ENCODE measurements around the gene SLX4IP.
A peak's percentile ranks its signal among the peaks of the same experiment; 100 is the strongest.
"Not testable (repeated sequence)": the region's sequence is repeated elsewhere in the genome, so short reads cannot be mapped to it uniquely, and the experiment has no call there.

Gene SLX4IP

GRCh38 chr20:10617549-10618133 lies 182.5 kb downstream of the SLX4IP start:
- not testable (repeated sequence) for H3K27me3 ChIP-seq (ENCODE audit: insufficient read depth, low read length); H3K4me3 ChIP-seq (ENCODE audit: low read depth, low read length)

DNA sequence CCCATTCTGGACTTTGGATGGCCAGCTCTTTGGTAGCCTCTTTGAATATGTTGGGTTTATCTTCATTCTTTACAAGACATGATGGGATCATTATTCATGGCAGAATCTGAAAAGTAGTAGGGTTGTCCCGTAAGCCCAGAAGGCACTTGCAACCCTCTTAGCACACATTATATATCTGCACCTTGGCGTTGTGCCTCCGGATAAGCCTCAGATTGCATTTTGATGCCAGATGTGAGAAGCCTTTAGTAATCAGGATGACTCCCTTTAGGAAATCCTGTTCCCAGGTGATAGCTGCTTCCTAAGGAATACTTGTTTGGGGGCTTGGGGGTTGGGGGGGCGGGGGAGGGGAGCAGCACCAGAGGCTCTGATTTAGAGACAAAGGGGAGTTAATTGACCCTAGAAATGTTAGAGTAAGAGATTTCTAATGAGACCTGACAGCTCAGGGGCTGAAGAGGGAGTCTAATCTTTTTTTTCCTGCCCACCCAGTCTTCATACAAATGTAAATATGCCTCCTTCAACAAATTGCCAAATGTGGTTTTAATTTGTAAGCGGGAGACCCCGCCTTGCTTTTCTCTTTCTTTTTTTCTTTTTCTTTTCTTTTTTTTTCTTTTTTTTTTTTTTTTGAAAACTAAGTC lies 183.6 kb downstream of the SLX4IP start:
- Histone ChIP-seq H3K36me3 (ENCODE audit: insufficient read depth, low read length) (no peaks in the 10 kb centered on the region), H3K27ac (ENCODE audit: low read depth, low read length) (peak overlapping the region; percentile 59), H3K4me3 (ENCODE audit: low read depth, low read length) (no peak overlapping the region), H2AFZ (ENCODE audit: low read length, unreplicated experiment) (no peak overlapping the region), H3K79me2 (ENCODE audit: control insufficient read depth, insufficient read depth, low read length, unreplicated experiment) (no peaks in the 10 kb centered on the region), H3K27me3 (ENCODE audit: insufficient read depth, low read length) (no peaks in the 10 kb centered on the region), H3K4me1 (ENCODE audit: control insufficient read depth, insufficient read depth, low read length, unreplicated experiment) (peaks cover 18% of the 10 kb centered on the region)

More at GRCh38 chr20:10617549-10618133, 182.5 kb downstream of the SLX4IP start:
- H3K79me2 ChIP-seq (ENCODE audit: control insufficient read depth, insufficient read depth, low read length, unreplicated experiment); H3K36me3 ChIP-seq (ENCODE audit: insufficient read depth, low read length); H3K27ac ChIP-seq (ENCODE audit: low read depth, low read length); H2AFZ ChIP-seq (ENCODE audit: low read length, unreplicated experiment): not testable (repeated sequence)
- peaks cover 16% of the 10 kb centered on the region for H3K4me1 ChIP-seq (ENCODE audit: control insufficient read depth, insufficient read depth, low read length, unreplicated experiment)

- Histone ChIP-seq H3K4me3 (ENCODE audit: low read depth, low read length) (no peak overlapping the region), H3K79me2 (ENCODE audit: control insufficient read depth, insufficient read depth, low read length, unreplicated experiment) (no peaks in the 10 kb centered on the region), H3K4me1 (ENCODE audit: control insufficient read depth, insufficient read depth, low read length, unreplicated experiment) (peaks cover 18% of the 10 kb centered on the region), H2AFZ (ENCODE audit: low read length, unreplicated experiment) (no peak overlapping the region), H3K27me3 (ENCODE audit: insufficient read depth, low read length) (no peaks in the 10 kb centered on the region), H3K27ac (ENCODE audit: low read depth, low read length) (peak overlapping the region; percentile 59), H3K36me3 (ENCODE audit: insufficient read depth, low read length) (no peaks in the 10 kb centered on the region)
These were observed 184.3 kb downstream of the SLX4IP start for GRCh38 chr20:10619427-10619826.

- Histone ChIP-seq H3K4me3 (ENCODE audit: low read depth, low read length) (no peak overlapping the region), H3K36me3 (ENCODE audit: insufficient read depth, low read length) (no peaks in the 10 kb centered on the region), H3K4me1 (ENCODE audit: control insufficient read depth, insufficient read depth, low read length, unreplicated experiment) (peaks cover 18% of the 10 kb centered on the region), H3K27me3 (ENCODE audit: insufficient read depth, low read length) (no peaks in the 10 kb centered on the region), H3K27ac (ENCODE audit: low read depth, low read length) (no peak overlapping the region), H2AFZ (ENCODE audit: low read length, unreplicated experiment) (no peak overlapping the region), H3K79me2 (ENCODE audit: control insufficient read depth, insufficient read depth, low read length, unreplicated experiment) (no peaks in the 10 kb centered on the region)
These were observed 186.0 kb downstream of the SLX4IP start for GRCh38 chr20:10621149-10621548.

DNA sequence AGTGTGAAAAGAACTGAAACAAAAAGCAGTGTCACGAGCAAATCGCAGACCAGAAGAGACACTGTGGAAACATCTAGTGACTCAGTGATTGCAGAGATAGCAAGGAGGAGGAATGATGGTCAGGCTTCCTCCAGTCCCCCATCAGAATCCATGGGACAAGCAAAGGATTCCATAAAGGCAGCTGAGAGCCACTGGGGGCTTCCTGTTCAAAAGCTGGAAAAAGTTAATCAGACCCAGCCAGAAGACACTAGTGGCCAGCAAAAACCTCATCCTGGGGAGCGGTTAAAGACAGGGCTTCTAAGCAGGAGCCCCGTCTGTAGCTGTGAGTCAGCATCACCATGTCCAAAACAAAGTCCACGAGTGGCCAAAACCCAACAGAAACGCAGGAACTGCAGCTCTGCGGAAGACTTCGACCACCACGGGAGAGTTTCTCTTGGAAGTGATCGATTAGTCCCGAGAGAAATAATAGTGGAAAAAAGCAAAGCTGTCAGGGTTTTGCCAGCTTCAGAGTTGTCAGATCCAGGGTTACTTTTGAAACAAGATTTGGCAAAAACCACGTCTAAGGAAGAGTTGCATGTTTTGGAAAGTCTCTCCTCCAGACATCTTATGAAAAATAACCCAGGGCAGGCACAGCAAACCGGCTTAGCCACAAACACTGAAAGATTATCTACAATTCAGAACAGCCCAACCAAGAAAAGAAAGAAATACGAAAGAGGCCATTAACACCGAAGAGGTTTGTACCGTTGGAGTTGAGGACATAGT lies 187.7 kb downstream of the SLX4IP start:
- Histone ChIP-seq H3K79me2 (ENCODE audit: control insufficient read depth, insufficient read depth, low read length, unreplicated experiment) (no peaks in the 10 kb centered on the region), H2AFZ (ENCODE audit: low read length, unreplicated experiment) (peak overlapping the region; percentile 16), H3K36me3 (ENCODE audit: insufficient read depth, low read length) (no peaks in the 10 kb centered on the region), H3K4me3 (ENCODE audit: low read depth, low read length) (peak overlapping the region; percentile 55), H3K27me3 (ENCODE audit: insufficient read depth, low read length) (no peaks in the 10 kb centered on the region), H3K4me1 (ENCODE audit: control insufficient read depth, insufficient read depth, low read length, unreplicated experiment) (peaks cover 18% of the 10 kb centered on the region), H3K27ac (ENCODE audit: low read depth, low read length) (peak overlapping the region; percentile 35)

- peaks cover 8% of the 10 kb centered on the region for H3K4me1 ChIP-seq (ENCODE audit: control insufficient read depth, insufficient read depth, low read length, unreplicated experiment)
- H3K27ac ChIP-seq (ENCODE audit: low read depth, low read length): no peak overlapping the region
- no peak overlapping the region for H2AFZ ChIP-seq (ENCODE audit: low read length, unreplicated experiment)
- H3K36me3 ChIP-seq (ENCODE audit: insufficient read depth, low read length): no peaks in the 10 kb centered on the region
- H3K79me2 ChIP-seq (ENCODE audit: control insufficient read depth, insufficient read depth, low read length, unreplicated experiment): no peaks in the 10 kb centered on the region
- no peak overlapping the region for H3K4me3 ChIP-seq (ENCODE audit: low read depth, low read length)
- H3K27me3 ChIP-seq (ENCODE audit: insufficient read depth, low read length): no peaks in the 10 kb centered on the region
These were observed 190.5 kb downstream of the SLX4IP start for GRCh38 chr20:10625641-10626040.

- H3K36me3 ChIP-seq (ENCODE audit: insufficient read depth, low read length): no peaks in the 10 kb centered on the region
- H3K79me2 ChIP-seq (ENCODE audit: control insufficient read depth, insufficient read depth, low read length, unreplicated experiment): no peaks in the 10 kb centered on the region
- H3K4me1 ChIP-seq (ENCODE audit: control insufficient read depth, insufficient read depth, low read length, unreplicated experiment): peaks cover 8% of the 10 kb centered on the region
- no peak overlapping the region for H3K27ac ChIP-seq (ENCODE audit: low read depth, low read length)
- H3K4me3 ChIP-seq (ENCODE audit: low read depth, low read length): no peak overlapping the region
- H2AFZ ChIP-seq (ENCODE audit: low read length, unreplicated experiment): no peak overlapping the region
- no peaks in the 10 kb centered on the region for H3K27me3 ChIP-seq (ENCODE audit: insufficient read depth, low read length)
These were observed 191.8 kb downstream of the SLX4IP start for GRCh38 chr20:10626896-10627295.

DNA sequence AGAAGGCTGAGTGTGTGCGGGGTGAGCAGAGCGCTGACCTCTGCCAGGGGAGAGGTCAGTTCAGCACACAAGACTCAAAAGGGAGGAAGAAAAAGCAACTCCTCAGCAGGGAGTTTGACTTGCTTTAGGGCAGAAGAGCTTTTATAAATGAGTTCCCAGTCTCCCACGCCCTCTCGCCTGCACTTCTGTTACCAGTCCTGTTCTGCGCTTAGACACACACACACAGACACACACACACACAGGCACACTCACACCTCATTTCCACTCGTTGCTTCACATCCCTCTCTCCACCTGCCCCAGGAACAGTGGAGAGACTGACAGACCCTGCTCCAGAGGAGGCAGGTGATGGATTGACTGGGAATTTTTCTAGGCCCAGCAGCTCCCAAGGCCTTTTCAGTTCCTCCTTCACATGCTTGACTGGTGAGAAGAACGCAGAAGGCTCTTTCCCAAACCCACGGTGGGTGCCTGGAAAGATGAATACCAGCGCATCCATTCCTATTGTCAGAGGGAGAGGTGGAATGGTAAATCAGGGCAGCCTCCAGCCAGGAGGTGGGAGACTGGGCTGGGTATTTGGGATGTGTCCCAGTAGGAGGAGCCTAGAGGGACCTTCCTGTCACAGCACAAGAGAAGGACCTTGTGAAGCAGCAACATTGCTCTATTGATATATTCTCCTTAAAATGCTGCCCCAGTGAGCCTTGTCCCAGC lies 195.0 kb downstream of the SLX4IP start:
- Histone ChIP-seq H3K79me2 (ENCODE audit: control insufficient read depth, insufficient read depth, low read length, unreplicated experiment) (no peaks in the 10 kb centered on the region), H3K27me3 (ENCODE audit: insufficient read depth, low read length) (no peaks in the 10 kb centered on the region), H2AFZ (ENCODE audit: low read length, unreplicated experiment) (no peak overlapping the region), H3K36me3 (ENCODE audit: insufficient read depth, low read length) (no peaks in the 10 kb centered on the region), H3K27ac (ENCODE audit: low read depth, low read length) (no peak overlapping the region), H3K4me1 (ENCODE audit: control insufficient read depth, insufficient read depth, low read length, unreplicated experiment) (peaks cover 9% of the 10 kb centered on the region), H3K4me3 (ENCODE audit: low read depth, low read length) (no peak overlapping the region)

DNA sequence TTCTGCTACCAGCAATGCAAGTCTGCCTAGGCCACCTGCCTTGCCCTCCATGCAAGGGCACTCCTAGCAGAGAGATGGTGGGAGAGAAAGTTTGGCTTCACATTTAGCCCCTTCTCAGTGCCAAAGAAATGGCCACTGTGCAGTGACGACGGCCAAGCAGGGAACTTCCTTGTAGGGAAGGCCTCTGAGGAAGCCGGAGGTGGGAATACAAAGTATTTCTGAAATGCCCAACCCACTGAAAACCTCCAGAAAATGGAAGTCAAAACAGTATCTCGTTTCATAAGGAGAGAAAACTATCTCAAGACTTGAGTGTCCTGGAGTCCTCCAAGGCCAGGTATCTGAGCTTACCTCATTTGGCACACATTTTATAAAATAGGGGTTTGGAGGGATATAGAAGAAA lies 196.0 kb downstream of the SLX4IP start:
- Histone ChIP-seq H3K4me3 (ENCODE audit: low read depth, low read length) (no peak overlapping the region), H3K27me3 (ENCODE audit: insufficient read depth, low read length) (no peaks in the 10 kb centered on the region), H3K79me2 (ENCODE audit: control insufficient read depth, insufficient read depth, low read length, unreplicated experiment) (no peaks in the 10 kb centered on the region), H2AFZ (ENCODE audit: low read length, unreplicated experiment) (no peak overlapping the region), H3K27ac (ENCODE audit: low read depth, low read length) (no peak overlapping the region), H3K4me1 (ENCODE audit: control insufficient read depth, insufficient read depth, low read length, unreplicated experiment) (peaks cover 19% of the 10 kb centered on the region), H3K36me3 (ENCODE audit: insufficient read depth, low read length) (no peaks in the 10 kb centered on the region)

DNA sequence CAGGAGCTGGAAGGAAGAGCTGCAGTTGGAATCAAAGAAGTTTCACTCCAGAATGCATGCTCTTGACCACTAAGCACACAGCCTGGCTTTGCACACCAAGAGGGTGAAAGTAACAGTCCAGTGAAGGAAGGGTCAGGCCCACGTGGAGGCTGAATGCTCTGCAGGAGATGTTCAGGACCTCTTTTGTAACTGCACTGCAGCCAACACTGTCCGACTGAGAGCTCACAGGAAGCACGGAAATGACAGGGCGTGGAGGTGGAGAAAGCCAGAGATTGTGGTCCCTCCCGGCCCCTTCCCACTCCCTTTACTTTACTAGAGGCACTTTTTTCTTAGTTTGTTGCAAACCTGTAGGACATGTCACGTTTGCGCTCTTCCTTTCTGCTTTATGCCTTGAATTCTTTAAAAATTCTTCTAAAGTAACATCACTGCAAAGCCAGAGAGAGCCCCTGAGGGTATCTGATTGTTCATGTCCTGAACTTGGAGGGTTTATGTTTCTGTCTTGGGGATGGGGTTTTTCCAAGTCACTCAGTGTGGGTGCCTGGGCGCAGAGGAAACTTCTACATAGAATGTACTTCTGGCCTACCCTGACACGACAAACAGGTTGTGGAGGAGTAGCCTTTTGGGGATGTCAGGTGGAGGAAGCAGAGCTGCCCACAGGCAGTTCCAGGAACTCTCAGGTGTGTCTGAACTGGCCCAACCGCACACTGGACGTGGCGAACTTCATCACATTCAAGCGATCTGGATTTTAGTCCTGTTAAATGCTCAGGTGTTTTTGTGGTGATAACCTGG lies 197.8 kb downstream of the SLX4IP start:
- Histone ChIP-seq H3K27me3 (ENCODE audit: insufficient read depth, low read length) (no peaks in the 10 kb centered on the region), H2AFZ (ENCODE audit: low read length, unreplicated experiment) (no peak overlapping the region), H3K36me3 (ENCODE audit: insufficient read depth, low read length) (peaks cover under 1% of the 10 kb centered on the region; the same call in 1 of the 2 replicates), H3K27ac (ENCODE audit: low read depth, low read length) (no peak overlapping the region), H3K79me2 (ENCODE audit: control insufficient read depth, insufficient read depth, low read length, unreplicated experiment) (no peaks in the 10 kb centered on the region), H3K4me3 (ENCODE audit: low read depth, low read length) (no peak overlapping the region), H3K4me1 (ENCODE audit: control insufficient read depth, insufficient read depth, low read length, unreplicated experiment) (peaks cover 35% of the 10 kb centered on the region)

All from ACC112 (cell line).